GM12891 (cell line): Measurements from ENCODE around the gene TM4SF1.

ENCODE experiments used
- POLR2A ChIP-seq: IDR thresholded peaks from 2 replicates; pipeline ENCODE4 v1.6.1; 2011; ENCODE audit warnings: low read depth, low read length, control low read depth
- TAF1 ChIP-seq: IDR thresholded peaks from 2 replicates; pipeline ENCODE4 v1.6.1; 2011; ENCODE audit warnings: low read depth, low read length, control low read depth

- TF ChIP-seq POLR2A (no peak), TAF1 (no peak)
Observed at GRCh38 chr3:149383703-149384102, 6.3 kb upstream of the TM4SF1 start.
